K562 (cell line): ENCODE results near the gene CASP9. TPM values are rescaled to one million over a fixed set of nuclear protein-coding genes. Genes with fewer than 3 reads are reported as not detected.

Source experiments
- CBX5 ChIP-seq: IDR thresholded peaks from 2 replicates; pipeline ENCODE4 v1.6.1; 2014; ENCODE audit warnings: low read depth, borderline replicate concordance
- EGR1 ChIP-seq: fragments of 450-650 bp; conservative IDR thresholded peaks from 2 replicates; pipeline ENCODE4 v1.6.1; 2017; ENCODE audit warnings: mild to moderate bottlenecking
- FOSL1 ChIP-seq: fragments of 200-800 bp; sonication (Bioruptor generic); conservative IDR thresholded peaks from 2 replicates; pipeline ENCODE4 v1.6.1; 2016; ENCODE audit warnings: missing genetic modification characterization, missing compliant biosample characterization
- FOXJ2 ChIP-seq: fragments of 200-800 bp; sonication (Bioruptor generic); IDR thresholded peaks from 2 replicates; pipeline ENCODE4 v1.6.1; 2016; ENCODE audit warnings: missing genetic modification characterization, missing compliant biosample characterization
- NCOA1 ChIP-seq: fragments of 450-650 bp; IDR thresholded peaks from 2 replicates; pipeline ENCODE4 v1.6.1; 2016; ENCODE audit warnings: low read depth
- NR2C2 ChIP-seq, 2 experiments: fragments of 200-800 bp in 1 of 2; sonication (Bioruptor generic) in 1 of 2; sonication (generic) in 1 of 2; formaldehyde crosslinking in 1 of 2; IDR thresholded peaks; 2 replicates each; pipeline versions ENCODE4 v1.6.1 to v1.8.0; 2016 to 2022; ENCODE audit warnings: mild to moderate bottlenecking in 1 of 2, missing compliant biosample characterization in 1 of 2, missing genetic modification characterization in 1 of 2, missing genetic modification reagents in 1 of 2
- ZNF324 ChIP-seq: fragments of 250-450 bp; sonication (Bioruptor Pico); IDR thresholded peaks from 2 replicates; pipeline ENCODE4 v1.4.0; 2020; ENCODE audit warnings: mild to moderate bottlenecking
- ZNF707 ChIP-seq: fragments of 250-450 bp; sonication (Bioruptor Pico); conservative IDR thresholded peaks from 2 replicates; pipeline ENCODE4 v1.8.0; 2022; ENCODE audit warnings: inconsistent platforms, mild to moderate bottlenecking, moderate library complexity
- polyA plus RNA-seq, 8 experiments: library from polyadenylated mRNA; depleted of rRNA in 4 of 8; stranded (reverse) in 5 of 8; unstranded in 3 of 8; fragments of >200 nt; fragmentation: Nextera tagmentation in 2 of 8; fragmentation: Illumina TruSeq in 1 of 8; extraction: Ambion mirVana in 2 of 8; extraction: Trizol in 1 of 8; gene quantifications; 2 replicates each; pipeline versions ENCODE4 v1.2.1 to v1.2.3, GENCODE V29; 2011 to 2014; ENCODE audit warnings: inconsistent platforms in 1 of 8, missing spikeins in 1 of 8
- total RNA-seq, 7 experiments: library from RNA; depleted of rRNA in 6 of 7; stranded (reverse); fragments of >200 nt in 6 of 7; fragmentation: Illumina TruSeq in 2 of 7; extraction: Trizol in 2 of 7; gene quantifications; 2 replicates each; pipeline versions ENCODE4 v1.2.1 to v1.2.3, GENCODE V29; 2011 to 2021; ENCODE audit warnings: low replicate concordance in 1 of 7
- TF ChIP-seq, protein P1 (sequence below), 2 experiments: fragments of 450-650 bp in 1 of 2; sonication (generic) in 1 of 2; formaldehyde crosslinking in 1 of 2; IDR thresholded peaks; 2 replicates each; pipeline versions ENCODE4 v1.7.1 to v1.9.0; 2016 to 2022; ENCODE audit warnings: inconsistent platforms in 1 of 2, mild to moderate bottlenecking in 1 of 2, missing genetic modification reagents in 1 of 2

CASP9 gene
- total and polyA plus RNA-seq, 9 of the 15 experiments (the other 6 are each of a cell fraction or from before 2014, with no cell fraction given), result 10.8 to 54.1 (median 30.7) TPM

GRCh38 chr1:15454256-15454655, 69.8 kb downstream of the CASP9 start (continued):
- TF ChIP-seq, protein P1, sequence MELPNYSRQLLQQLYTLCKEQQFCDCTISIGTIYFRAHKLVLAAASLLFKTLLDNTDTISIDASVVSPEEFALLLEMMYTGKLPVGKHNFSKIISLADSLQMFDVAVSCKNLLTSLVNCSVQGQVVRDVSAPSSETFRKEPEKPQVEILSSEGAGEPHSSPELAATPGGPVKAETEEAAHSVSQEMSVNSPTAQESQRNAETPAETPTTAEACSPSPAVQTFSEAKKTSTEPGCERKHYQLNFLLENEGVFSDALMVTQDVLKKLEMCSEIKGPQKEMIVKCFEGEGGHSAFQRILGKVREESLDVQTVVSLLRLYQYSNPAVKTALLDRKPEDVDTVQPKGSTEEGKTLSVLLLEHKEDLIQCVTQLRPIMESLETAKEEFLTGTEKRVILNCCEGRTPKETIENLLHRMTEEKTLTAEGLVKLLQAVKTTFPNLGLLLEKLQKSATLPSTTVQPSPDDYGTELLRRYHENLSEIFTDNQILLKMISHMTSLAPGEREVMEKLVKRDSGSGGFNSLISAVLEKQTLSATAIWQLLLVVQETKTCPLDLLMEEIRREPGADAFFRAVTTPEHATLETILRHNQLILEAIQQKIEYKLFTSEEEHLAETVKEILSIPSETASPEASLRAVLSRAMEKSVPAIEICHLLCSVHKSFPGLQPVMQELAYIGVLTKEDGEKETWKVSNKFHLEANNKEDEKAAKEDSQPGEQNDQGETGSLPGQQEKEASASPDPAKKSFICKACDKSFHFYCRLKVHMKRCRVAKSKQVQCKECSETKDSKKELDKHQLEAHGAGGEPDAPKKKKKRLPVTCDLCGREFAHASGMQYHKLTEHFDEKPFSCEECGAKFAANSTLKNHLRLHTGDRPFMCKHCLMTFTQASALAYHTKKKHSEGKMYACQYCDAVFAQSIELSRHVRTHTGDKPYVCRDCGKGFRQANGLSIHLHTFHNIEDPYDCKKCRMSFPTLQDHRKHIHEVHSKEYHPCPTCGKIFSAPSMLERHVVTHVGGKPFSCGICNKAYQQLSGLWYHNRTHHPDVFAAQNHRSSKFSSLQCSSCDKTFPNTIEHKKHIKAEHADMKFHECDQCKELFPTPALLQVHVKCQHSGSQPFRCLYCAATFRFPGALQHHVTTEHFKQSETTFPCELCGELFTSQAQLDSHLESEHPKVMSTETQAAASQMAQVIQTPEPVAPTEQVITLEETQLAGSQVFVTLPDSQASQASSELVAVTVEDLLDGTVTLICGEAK (IDR thresholded peaks at IDR 0.05), result 0 out of 2 replicates have a peak, but pooled peaks have one; percentile 14
- TF ChIP-seq, protein P1 (CRISPR knock-in tag; IDR thresholded peaks at IDR 0.05), result no peak
- no peak for TF ChIP-seq NR2C2 (CRISPR knock-in tag; IDR thresholded peaks at IDR 0.05)
- no peak for TF ChIP-seq NR2C2 (tag; IDR thresholded peaks at IDR 0.05)
- no peak for TF ChIP-seq EGR1
- no peak for TF ChIP-seq NCOA1
- no peak for TF ChIP-seq CBX5
- TF ChIP-seq ZNF324, result no peak
- no peak for TF ChIP-seq FOXJ2 (tag)
- TF ChIP-seq FOSL1, result peak; percentile 78
- no peak for TF ChIP-seq ZNF707
